PC-9 (cell line): ENCODE measurements around the gene TJP2.

Source experiments
- EZH2 ChIP-seq: fragments of 200-600 bp; sonication (generic); IDR thresholded peaks from 2 replicates; pipeline ENCODE4 v1.8.0; 2017; ENCODE audit warnings: antibody characterized with exemption, low read depth
- TF ChIP-seq, protein P1 (sequence below): fragments of 200-600 bp; sonication (generic); conservative IDR thresholded peaks from 2 replicates; pipeline ENCODE4 v1.6.1; 2017; ENCODE audit warnings: mixed run types, antibody characterized with exemption, mild to moderate bottlenecking, moderate library complexity

DNA sequence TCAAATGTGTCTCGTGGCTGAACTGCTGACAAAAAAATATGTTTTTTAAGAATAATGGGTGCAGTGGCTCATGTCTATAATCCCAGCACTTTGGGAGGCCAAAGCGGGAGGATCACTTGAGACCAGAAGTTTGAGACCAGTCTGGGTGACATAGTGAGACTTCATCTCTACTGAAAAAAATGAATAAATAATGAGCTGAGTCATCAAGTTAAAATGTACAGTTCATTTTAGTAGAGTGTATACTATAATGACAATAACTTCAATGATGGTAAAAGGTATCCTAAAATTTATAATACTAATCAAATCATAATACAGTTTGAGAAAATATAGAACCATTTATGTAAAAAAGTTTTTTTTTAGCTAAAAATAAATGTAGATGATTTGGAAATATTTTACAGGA, 37.9 kb upstream of the TJP2 start:
- TF ChIP-seq, protein P1, sequence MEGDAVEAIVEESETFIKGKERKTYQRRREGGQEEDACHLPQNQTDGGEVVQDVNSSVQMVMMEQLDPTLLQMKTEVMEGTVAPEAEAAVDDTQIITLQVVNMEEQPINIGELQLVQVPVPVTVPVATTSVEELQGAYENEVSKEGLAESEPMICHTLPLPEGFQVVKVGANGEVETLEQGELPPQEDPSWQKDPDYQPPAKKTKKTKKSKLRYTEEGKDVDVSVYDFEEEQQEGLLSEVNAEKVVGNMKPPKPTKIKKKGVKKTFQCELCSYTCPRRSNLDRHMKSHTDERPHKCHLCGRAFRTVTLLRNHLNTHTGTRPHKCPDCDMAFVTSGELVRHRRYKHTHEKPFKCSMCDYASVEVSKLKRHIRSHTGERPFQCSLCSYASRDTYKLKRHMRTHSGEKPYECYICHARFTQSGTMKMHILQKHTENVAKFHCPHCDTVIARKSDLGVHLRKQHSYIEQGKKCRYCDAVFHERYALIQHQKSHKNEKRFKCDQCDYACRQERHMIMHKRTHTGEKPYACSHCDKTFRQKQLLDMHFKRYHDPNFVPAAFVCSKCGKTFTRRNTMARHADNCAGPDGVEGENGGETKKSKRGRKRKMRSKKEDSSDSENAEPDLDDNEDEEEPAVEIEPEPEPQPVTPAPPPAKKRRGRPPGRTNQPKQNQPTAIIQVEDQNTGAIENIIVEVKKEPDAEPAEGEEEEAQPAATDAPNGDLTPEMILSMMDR = no peak
- TF ChIP-seq EZH2 = no peak
